Activated gamma-delta T cell treated with anti-CD3 and anti-CD28 coated beads, Interleukin-2, amount 50 U/mL, for 16 hours (primary cell): ENCODE results near the gene TRPT1.

Experiments used
- DNase-seq: peaks from one replicate; pipeline ENCODE4 v3.0.0-alpha.2; 2020; ENCODE audit warnings: low read depth

The TRPT1 gene

DNA sequence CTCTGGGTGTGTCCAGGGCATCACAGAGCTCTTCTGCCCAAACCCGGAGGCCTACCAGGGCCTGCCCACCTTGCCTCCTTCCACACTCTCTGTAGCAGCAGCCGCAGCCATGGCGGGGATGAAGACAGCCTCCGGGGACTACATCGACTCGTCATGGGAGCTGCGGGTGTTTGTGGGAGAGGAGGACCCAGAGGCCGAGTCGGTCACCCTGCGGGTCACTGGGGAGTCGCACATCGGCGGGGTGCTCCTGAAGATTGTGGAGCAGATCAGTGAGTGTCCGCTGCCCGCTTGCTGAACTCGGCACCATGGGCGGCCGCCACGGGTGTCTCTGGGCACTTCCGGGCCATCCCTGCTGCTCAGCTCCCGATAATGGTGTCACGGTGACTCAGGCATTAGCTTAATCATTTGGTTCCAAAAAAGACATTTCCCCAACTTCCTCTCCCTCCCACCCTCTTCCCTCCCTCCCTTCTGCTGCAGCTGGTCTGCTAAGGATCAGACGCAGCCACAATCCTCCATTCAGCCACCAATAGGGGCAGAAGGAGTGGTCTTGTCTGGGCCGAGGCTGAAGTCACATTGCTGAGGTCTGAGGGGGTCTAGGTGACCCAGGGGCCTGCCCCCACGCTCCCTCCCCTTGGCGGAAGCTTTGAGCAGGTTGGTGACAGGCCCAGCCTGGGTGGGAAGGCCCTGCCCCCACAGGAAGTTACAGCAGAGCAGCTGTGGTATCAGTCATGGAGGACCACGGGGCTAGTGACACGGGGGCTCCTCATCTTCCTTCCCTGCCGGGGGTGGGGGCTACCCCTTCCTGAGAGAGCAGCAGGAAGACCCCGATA is 18.5 kb downstream of the TRPT1 start:
- DNase-seq, result peak; percentile 74

DNA sequence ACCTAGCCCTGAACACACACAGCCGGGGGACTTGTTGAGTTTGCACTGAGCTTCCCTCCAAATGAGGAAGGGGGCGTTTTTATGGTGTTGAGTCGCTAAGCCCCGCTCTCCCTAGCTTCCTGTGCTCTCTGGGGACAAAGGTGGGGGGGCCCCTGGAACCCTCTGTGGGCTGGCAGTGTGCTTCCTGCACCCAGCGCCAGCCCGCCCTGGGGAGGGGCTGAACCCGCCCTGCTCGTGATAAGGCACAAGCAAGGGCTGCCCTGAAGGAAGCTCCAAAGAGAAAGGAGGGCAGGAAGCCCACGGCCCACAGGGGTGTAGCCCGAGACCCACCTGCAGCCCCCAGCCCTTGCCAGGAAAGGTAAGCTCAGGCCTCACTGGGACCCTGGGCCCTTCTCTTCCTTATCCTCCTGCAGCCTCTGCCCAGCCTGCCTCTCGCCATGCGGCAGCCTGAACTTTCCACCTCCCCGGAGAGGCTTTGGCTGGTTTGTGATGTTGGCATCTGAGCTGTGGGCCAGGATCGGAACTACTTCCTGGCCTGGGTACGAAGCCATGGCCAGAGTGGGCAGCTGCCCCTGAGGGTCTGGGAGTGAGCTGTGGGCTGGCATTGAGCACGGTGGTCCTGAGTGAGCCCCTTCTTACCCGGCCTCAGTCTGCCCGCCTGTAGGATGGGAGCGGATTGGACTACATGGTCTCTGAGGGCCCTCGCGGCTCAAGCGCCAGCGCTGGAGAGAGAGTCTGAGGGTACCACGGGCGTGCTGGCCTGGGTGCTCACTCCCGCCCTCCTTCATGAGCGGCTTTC is 19.3 kb downstream of the TRPT1 start, which contains the start of gene FERMT3:
FERMT3 (plus strand) TSS at position 265 of the 799 bp plus-strand sequence. CDS start 644 bp downstream, outside the sequence.
- DNase-seq, result peak; percentile 49

DNA sequence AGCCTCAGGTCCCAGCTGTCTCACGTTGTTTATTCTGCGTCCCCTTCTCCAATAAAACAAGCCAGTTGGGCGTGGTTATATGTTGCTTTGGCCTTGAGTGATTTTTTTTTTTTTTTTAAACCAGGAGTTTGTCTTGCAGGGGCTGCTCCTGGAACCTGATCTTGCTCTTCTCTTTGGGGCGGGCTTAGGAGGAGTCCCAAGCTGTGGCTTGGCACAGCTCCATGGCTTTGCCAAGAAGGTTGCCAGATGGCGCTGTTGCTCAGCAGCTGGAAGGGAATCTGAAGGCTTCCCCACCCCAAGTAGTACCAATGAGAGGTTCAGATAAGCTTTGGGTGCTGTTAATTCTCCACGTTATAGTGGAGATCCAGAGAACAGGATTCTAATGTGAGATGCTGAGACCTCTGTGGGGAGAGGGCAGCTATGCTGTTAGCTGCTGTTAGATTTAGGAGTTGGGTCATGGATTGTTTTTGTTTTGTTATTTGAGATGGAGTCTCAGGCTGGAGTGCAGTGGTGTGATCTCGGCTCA is 21.5 kb downstream of the TRPT1 start:
- peak; percentile 65 for DNase-seq

DNA sequence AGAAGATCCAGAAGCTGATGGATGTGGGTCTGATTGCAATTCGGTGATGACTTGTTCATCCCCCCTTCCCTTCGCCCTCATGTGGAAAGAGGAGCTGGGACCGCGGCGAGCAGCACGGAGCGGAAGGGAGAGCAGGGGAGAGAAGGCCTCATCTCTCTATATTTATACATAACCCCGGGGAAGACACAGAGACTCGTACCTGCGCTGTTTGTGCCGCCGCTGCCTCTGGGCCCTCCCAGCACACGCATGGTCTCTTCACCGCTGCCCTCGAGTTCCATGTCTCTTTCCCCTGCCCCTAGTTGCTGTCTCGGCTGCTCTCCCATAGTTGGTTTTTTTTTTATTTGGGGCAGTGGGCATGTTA is 21.9 kb downstream of the TRPT1 start:
- no peak for DNase-seq

DNA sequence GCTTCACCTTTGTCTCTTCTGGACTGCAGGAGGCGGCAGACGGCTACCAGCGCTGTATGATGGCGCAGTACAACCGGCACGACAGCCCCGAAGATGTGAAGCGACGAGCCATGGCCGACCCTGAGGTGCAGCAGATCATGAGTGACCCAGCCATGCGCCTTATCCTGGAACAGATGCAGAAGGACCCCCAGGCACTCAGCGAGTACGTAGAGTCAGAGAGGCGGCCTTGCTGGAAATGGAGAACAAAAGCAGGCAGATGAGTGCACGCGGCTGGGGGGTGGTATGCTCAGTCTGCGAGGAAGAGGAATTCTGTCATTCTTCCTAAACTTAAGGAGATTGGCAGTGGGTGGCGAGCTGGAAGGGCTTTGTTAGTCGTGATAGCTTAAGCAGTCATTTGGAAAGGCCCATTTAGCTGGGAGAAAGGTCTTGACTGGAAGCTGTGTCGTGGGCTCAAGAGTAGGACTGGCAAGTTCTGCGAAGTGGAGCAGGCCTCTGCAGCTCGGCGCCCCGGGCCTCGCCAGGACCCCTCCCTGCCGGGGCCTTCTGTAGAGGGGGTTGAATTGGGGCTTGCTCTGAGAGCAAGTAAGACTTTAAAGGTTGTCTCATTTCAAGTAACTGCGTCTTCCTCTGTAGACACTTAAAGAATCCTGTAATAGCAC is 22.4 kb downstream of the TRPT1 start:
- DNase-seq, result no peak

DNA sequence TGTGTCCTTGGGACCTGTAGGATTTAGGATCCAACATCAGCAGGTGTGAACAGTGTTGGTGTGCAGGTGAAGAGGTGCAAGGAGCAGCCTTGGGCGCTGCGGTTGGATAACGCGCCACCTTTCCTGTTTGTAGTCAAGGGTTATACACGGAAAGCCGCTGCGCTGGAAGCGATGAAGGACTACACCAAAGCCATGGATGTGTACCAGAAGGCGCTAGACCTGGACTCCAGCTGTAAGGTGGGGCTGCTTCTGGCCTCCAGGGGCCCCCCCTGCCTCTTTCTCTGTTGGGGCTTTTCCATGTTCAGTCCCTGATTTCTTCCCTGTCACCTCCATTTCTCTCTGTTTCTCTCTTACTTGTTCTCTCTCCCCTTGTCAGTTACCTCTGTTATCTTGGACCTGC is 23.0 kb downstream of the TRPT1 start:
- no peak for DNase-seq

DNA sequence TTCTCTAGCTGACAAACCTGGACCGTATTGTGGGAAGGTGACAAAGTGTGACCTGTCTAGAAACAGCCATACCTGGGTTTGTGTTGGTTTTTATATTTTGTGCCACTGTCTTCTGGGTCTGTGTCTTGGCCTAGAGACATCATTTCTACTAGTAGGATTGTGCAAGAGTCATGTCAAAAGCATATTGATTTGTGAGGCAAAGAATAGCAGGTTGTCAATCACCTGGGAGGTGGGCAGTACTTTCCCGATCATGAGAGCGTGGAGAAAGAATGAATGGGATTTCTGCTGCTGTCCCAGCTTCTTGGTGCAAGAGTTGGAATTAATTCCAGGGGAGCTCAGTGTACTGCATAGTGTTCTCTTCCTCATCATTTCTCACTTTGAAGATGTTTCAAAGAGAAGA is 24.4 kb downstream of the TRPT1 start:
- DNase-seq, result no peak

DNA sequence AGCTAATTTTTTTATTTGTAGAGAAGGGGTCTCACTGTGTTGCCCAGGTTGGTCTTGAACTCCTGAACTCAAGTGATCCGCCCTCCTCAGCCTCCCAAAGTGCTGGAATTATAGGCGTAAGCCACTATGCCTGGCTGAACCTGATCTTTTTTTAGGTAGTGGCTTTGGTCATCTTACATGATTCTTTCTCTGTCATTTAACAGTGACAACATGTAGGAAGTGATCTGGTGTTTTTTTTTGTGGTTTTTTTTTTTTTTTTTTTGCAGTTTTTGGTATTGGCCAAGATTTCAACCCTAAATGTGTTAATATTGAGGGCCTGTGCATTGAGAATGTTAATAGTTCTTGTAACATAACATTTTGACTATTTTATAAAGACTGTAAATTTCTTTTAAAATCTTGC is 27.5 kb downstream of the TRPT1 start:
- DNase-seq, result no peak

DNA sequence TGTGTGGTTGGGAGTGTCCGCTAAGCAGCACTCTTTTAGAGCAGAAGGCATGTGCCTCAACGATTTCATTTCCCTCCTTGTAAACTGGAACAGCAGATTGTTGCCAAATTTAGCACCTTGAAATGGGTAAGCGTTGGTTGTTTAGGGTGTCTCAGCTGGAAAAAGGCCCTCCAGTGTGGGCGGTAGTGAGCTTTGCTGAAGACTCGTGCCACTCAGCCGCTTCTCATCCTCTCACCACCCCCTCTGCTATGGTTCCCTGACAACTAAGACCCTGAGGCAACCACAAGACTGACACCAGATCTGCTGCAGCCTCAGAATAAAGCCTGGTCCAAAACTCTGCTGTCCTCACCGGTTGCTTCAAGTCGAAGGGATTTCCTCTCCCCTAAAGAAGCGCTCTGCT is 29.4 kb downstream of the TRPT1 start:
- no peak for DNase-seq

DNA sequence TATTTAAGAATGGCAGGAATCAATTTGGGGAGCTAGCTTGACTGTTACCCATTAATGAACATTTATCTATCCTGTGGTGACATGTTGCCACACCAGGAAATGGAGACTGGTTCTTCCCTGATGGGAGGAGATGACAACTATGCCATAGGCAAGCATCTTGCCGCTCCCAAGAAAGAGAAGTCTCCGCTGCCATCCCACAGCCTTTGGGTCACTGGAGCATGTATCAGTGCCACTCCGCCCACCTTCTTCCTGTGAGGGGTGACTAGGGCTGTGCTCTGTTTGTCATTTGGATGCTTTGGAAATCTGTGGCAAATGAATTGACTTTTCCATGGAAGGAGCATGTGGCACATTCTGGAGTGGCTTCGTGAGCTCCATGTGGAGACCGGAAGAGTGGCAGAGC is 33.6 kb downstream of the TRPT1 start:
- DNase-seq, result no peak

DNA sequence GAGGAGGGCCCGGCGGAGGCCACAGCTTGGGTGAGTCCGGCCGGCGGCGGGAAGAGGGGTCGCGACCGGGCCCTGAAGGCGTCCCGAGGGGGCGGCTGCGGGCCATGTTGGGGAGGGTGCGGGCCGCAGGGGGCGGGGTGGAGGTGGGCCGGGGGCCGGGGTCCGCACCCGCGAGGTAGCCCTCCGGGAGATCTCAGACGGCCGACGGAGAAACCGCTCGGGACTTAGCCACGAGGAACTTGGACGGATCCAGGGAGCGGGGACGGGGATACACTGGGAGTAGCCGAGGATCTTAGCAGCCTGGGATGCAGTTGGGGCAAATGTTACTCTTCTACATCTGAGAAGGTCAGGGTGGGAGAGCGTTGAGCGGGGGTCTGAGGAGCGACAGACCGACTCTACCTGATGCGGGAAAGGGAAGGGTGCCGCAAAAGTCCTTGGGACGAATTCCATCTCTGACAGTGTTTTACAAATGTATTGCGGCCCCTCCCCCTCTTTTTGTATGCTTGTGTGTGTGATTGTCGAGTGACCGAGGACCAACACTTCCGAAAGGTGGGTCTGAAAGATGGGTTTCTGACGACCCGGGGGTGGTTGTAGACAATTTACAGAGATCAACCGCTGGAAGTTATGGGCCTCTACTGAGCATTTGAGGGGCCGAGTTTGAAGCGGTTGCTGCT is 39.4 kb downstream of the TRPT1 start:
- DNase-seq, result no peak

DNA sequence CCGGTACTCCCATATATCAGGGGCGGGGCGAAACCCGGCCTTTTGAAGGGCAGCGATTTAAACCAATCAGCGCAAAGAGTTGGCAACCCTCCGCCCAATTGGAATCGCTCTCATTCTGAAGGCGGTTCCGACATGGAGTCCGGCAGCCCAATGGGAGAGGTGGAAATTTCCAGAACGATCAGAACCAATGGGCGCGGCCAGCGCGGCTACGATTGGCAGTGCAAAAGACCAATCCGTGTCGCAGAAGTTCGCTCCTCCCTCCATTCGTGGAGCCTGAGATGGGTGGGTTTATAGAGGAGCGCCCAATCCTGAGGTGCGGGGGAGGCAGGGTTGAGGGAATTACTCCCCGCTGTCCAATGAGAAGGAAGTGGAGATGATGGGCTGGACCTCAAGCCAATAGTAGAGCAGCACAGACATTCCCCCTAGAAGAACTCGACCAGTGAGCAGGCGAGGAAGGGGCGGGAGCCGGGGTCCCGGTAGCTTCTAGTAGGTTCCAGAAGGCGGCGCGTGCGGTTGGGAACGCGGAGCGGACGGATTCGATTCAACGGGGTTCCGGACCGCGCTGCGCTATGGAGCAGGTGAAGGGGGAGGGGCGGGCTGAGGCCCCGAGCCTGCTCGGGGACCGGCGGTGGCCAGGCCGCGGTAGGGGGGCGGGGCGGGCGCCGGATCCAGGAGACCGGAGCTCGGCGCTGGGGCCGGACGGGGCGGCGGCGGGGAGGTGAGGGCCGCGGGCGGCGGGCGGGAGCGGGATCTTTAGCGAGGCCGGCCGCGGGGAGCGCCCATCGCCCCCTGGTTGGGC is 40.1 kb downstream of the TRPT1 start, which contains the start of gene STIP1:
STIP1 (plus strand) TSS at position 479 of the 799 bp plus-strand sequence; CDS start at position 570, 91 bp downstream.
- peak; percentile 98 for DNase-seq

DNA sequence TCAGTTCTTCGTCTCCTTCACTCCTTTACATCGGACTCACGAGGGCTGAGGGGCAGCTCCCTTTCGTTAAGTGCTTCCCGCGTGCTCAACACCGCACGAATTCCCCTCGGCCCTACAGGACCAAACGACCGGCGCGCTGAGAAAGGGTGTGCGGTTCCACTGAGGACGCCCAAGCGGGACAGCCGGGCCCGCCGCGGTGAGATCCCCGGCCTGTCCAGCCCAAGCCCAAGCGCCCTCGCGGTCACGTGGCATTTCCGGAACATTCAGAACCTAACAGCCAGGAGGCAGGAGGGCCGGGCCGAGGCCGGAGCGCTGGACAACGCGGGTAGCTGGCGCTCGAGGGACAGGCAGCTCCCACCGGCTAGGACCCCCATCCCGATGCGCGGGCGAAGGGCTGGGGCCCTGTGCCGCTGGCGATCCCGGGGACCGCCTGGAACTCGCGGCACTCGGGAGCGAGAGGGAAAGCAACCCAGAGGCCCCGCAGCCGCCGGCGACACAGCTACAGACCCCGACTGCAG is 40.8 kb downstream of the TRPT1 start:
- no peak for DNase-seq

DNA sequence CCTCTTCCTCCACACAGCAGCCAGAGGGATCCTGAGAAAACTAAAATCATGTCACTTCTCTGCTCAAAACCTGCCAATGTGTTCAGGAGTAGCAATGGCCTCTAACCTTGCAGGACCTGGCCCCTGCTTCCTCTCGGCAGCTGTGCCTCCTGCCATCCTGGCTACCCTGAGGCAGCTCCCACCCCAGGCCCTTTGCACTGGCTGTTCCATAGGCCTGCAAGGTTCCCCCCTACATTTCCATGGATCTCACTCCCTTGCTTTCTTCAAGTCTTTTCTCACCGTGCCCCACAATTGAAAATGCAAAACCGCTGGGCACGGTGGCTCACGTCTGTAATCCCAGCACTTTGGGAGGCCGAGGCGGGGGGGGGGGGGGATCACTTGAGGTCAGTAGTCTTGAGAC is 42.1 kb downstream of the TRPT1 start:
- no peak for DNase-seq

DNA sequence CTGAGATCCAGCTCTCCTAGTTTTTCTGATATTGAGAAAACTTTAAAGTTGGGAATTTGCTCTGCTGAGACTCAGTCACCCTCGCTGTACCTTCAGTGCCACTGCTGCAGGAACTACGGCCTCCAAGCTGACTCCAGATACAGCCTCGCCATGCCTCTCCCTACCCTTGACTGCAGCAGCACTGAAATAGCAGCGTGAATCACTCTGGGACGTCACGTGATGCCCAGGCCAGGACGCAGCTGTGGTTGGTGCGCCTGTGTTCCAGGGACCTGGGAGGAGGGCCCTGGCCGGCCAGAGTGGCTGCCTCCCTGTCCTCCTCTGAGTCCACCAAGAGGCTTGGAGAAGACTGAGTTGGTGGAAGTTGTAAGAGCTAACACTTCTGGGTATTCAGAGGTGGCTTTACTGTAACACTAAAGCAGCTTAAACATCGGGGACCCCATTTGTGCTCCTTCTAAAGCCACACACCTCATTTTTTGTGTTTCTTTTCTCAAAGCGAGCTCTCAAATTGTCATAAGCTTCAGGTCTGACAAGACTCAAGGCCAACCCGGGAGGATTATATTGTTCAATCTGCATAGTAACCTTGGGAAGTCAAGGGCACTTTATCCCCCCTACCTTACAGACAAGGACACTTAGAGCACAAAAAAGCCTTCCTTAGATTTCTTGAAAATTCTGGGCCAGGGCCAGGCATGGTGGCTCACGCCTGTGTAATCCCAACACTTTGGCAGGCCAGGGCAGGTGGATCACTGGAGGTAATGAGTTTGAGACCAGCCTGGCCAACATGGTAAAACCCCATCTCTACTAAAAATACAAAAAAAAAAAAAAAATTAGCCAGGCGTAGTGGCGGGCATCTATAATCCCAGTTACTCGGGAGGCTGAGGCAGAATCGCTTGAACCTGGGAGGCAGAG is 44.2 kb downstream of the TRPT1 start:
- DNase-seq, result no peak

DNA sequence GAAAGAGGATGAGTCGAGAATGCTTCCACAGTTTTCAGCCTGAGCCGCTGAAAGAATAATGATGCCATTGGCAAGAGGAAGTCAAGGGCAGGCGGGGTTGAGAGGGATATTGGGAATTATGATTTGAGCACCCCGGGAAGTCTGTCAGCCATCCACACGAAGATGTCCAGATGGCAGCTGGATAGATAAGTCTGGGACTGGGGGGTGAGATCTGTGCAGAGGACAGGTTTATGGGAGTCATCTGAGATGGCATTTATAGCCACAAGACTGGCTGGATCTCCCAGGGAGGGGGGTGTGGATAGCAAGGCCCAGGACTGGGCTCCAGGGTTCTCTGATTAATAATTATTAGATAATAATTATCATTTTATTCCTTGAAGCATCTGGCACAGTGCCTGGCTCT is 45.1 kb downstream of the TRPT1 start:
- no peak for DNase-seq

DNA sequence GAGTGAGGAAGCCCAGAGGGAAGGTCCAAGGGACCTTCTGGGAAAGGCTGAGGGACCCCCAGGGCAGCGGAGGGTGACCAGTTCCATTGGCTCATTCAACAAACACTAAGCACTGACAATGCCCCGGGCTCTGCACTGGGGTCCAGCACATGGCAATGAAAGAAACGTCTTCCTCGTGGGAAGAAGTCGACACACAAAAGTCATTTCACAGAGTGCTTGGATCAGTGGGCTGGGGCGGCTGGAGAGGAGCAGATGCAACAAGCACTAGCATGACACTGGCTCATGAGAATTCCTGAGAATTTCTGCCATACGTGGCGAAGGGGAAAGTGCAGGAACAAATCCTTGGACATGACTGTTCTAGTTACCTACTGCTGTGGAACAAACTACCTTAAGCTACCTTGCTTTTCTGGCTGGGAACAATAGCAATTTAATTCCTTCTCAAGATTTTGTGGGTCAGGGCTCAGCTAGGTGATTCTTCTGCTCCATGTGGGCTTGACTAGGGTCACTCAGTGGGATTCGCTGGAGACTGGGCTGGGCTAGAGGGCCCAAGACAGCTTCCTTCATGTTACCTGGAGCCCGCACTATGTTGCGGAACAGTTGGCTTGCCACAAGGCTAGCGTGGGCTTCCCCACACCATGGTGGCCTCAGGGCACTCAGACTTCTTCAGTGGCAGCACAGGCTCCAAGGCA is 46.9 kb downstream of the TRPT1 start:
- no peak for DNase-seq

DNA sequence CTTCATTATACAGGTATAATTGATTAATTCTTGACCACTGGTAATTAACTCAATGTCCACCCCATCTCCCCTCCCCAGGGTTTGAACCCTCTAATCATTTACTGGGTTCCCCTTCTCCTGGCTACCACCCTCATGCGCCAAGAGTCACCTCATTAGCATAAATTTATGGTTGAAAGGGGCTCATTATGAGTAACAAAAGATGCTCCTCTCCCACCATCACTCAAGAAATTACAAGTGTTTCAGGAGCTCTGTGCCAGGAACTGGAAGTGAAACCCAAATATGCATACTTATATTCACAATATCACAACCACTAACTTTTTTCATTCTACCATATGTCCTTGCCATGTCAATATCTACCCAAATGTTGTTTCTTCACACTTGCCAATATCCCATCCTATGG is 47.8 kb downstream of the TRPT1 start:
- no peak for DNase-seq

DNA sequence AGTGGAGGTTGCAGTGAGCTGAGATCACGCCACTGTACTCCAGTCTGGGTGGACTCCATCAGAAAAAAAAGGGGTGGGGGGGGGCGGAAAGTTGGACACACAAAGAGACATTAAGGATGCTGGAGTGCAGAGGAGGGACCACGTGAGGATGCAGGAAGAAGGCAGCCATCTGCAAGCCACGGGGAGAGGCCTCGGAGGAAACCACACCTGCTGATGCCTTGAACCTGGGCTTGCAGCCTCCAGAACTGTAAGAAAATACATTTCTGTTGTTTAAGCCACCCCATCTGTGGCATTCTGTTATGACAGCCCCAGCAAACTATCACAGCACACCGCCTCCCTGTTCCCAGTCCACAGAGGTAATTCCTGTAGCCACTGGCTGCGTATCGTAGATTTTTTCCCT is 49.2 kb downstream of the TRPT1 start:
- no peak for DNase-seq
